ENCODE measurements around the gene KLF1. TPM values are rescaled to one million over a fixed set of nuclear protein-coding genes. Genes with fewer than 3 reads are reported as not detected.
"Not testable (repeated sequence)": the region's sequence is repeated elsewhere in the genome, so short reads cannot be mapped to it uniquely, and the experiment has no call there.

KLF1 gene
- total and polyA plus RNA-seq, 11 donors = 0.19 to 0.25 TPM; not detected in 9

GRCh38 chr19:12890787-12891552, 4.0 kb upstream of the KLF1 start, which contains the start of gene GCDH:
TSS of gene GCDH (plus strand) at chr19:12891160. CDS start at chr19:12891305, 145 bp downstream.
- ATAC-seq = peak; percentile 97 to 99 (median 99)
- peak within 1 kb of the TSS; percentile 71 to 98 (median 86) for H3K4me3 ChIP-seq
- peak within 1 kb of the TSS in 10 of 12 donors; percentile 57 to 85 (median 74) for H3K27ac ChIP-seq
- H3K27me3 ChIP-seq = peaks cover 0 to 11% (median 4%) of the 10 kb centered on the region in 9 donors
- H3K9me3 ChIP-seq = no peaks in the 10 kb centered on the region
- peaks cover 0 to 23% (median 12%) of the 10 kb centered on the region in 12 donors for H3K4me1 ChIP-seq
- peaks cover 0 to 25% (median 20%) of the 10 kb centered on the region in 9 donors for H3K36me3 ChIP-seq
- TF ChIP-seq POLR2A (IDR thresholded peaks at IDR 0.05) (peak; percentile 49 to 65), CTCF (IDR thresholded peaks at IDR 0.05) (peak in 1 of 12 donors; percentile 19)
- DNase-seq = peak; percentile 96 to 99 (median 98)
- 0 to 1% (median 0%) methylated on average over 29 to 49 of the region's 49 CpGs for WGBS, 4 donors
- intact Hi-C loops (cut with DNase I) = loop anchor here in 2 of 10 donors (2.0 to 10.0 kb wide), 2 partner anchors 48 to 64 kb away; partner anchors contain the start of genes CALR (in 1 of the 2) and GADD45GIP1 (in 1 of the 2)

DNA sequence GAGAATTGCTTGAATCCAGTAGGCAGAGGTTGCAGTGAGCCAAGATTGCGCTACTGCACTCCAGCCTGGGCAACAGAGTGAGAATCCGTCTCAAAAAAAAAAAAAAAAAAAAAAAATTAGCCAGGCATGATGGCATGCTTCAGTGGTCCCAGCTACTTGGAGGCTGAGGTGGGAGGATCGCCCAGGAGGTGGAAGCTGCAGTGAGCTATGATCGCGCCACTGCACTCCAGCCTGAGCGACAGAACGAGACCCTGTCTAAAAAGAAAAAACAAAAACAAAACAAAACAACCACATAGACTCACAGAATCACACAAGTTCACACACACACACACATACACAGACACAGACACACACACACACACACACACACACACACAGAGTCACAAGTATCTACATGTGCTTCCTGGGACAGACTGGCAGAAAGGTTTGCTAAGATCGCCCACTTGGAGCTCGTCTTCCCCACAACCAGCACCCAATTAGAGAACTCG, 3.3 kb upstream of the KLF1 start:
- H3K4me3 ChIP-seq = peak overlapping the region in 8 of 12 donors; percentile 7 to 98 (median 94)
- ATAC-seq = not testable (repeated sequence)
- WGBS, 4 donors = 33 to 37% (median 36%) methylated on average over 10 of the region's 10 CpGs

DNA sequence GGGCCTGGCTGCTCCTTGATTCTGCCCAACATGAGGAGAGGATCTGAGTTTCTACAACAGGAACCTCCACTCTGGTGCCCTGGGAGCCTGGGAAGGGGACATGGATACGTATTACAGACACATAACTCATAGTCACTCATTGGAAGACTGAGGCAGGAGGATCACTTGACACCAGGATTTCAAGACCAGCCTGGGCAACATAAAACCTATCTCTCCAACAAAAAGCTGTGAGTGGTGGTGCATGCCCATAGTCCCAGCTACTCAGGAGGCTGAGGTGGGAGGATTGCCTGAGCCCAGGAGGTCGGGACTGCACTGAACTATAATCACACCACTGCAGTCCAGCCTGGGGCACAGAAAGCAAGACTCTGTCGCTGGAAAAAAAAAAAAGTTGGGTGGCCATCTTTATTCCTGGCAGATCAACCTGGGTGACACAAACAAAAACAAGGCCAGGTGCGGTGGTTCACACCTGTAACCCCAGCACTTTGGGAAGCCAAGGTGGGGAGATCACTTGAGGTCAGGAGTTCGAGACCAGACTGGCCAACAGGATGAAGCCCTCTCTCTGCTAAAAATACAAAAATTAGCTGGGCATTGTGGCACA, 1.1 kb upstream of the KLF1 start:
- Histone ChIP-seq H3K27me3 (peaks cover 11 to 40% (median 23%) of the 10 kb centered on the region in 9 donors), H3K4me3 (no peak overlapping the region), H3K27ac (no peak overlapping the region), H3K9me3 (peaks cover 0 to 9% (median 0%) of the 10 kb centered on the region in 12 donors), H3K36me3 (peaks cover 0 to 1% (median 0%) of the 10 kb centered on the region in 9 donors), H3K4me1 (peaks cover 2 to 42% (median 24%) of the 10 kb centered on the region in 12 donors)
- DNase-seq (no peak), ATAC-seq (no peak)
- intact Hi-C loops (cut with DNase I) = loop anchor here in 6 of 10 donors (5.0 to 10.0 kb wide), 4 partner anchors 47 to 207 kb away; partner anchors contain the start of genes DAND5 (in 4 of the 6), CALR (in 1 of the 6) and FARSA (in 1 of the 6)
- 76 to 82% (median 77%) methylated on average over 5 of the region's 5 CpGs for WGBS, 4 donors
- TF ChIP-seq CTCF (IDR thresholded peaks at IDR 0.05) (no peak), POLR2A (IDR thresholded peaks at IDR 0.05) (no peak)

More for the DNA sequence above, 3.3 kb upstream of the KLF1 start:
- DNase-seq, H3K9me3 ChIP-seq: not testable (repeated sequence)
- Histone ChIP-seq H3K27me3 (peaks cover 0 to 18% (median 9%) of the 10 kb centered on the region in 9 donors), H3K27ac (peak overlapping the region in 3 of 12 donors; percentile 44 to 84 (median 83)), H3K36me3 (peaks cover 0 to 23% (median 19%) of the 10 kb centered on the region in 9 donors), H3K4me1 (peaks cover under 1 to 29% (median 17%) of the 10 kb centered on the region in 12 donors)
- intact Hi-C loops (cut with DNase I) = loop anchor here in 2 of 10 donors (2.0 to 10.0 kb wide), 2 partner anchors 48 to 64 kb away; partner anchors contain the start of genes CALR (in 1 of the 2) and GADD45GIP1 (in 1 of the 2)

- intact Hi-C loops (cut with DNase I) = loop anchor here in 8 of 10 donors (2.0 to 10.0 kb wide), 6 partner anchors 24 to 208 kb away; partner anchors contain the start of genes DAND5 (in 4 of the 8), CALR (in 1 of the 8) and FARSA (in 1 of the 8)
- H3K27me3 ChIP-seq = peaks cover 11 to 43% (median 23%) of the 10 kb centered on the region in 9 donors
- H3K27ac ChIP-seq = no peak overlapping the region
- H3K9me3 ChIP-seq = peaks cover 0 to 9% (median 0%) of the 10 kb centered on the region in 12 donors
- 66 to 78% (median 70%) methylated on average over 5 of the region's 5 CpGs for WGBS, 4 donors
- H3K4me1 ChIP-seq = peaks cover 0 to 50% (median 18%) of the 10 kb centered on the region in 12 donors
- H3K36me3 ChIP-seq = no peaks in the 10 kb centered on the region
- H3K4me3 ChIP-seq = no peak overlapping the region
- no peak for DNase-seq
- TF ChIP-seq CTCF (IDR thresholded peaks at IDR 0.05) (no peak), POLR2A (IDR thresholded peaks at IDR 0.05) (no peak)
- ATAC-seq = no peak
Measured at GRCh38 chr19:12886651-12886968, 391 bp downstream of the KLF1 start.
